Liver (tissue), 9 donors: ENCODE data around the gene DDX5. TPM values are rescaled to one million over a fixed set of nuclear protein-coding genes. Genes with fewer than 3 reads are reported as not detected.

Experiments
- DNase-seq: peaks from one replicate; pipeline ENCODE4 v3.0.0-alpha.2; 2017; ENCODE audit warnings: low spot score
- H3K27ac ChIP-seq, 2 donors: one replicate each; pipeline ENCODE4 v1.7.0; 2013; ENCODE audit warnings: inconsistent platforms in 2 of 2, low read length in 2 of 2, control low read depth in 1 of 2, low read depth in 1 of 2, mild to moderate bottlenecking in 1 of 2
- H3K27me3 ChIP-seq, 4 donors: one replicate each; pipeline versions ENCODE4 v1.6.1 to v1.7.0; 2013; ENCODE audit warnings: low read length in 3 of 4, inconsistent platforms in 1 of 4, mild to moderate bottlenecking in 1 of 4, moderate library complexity in 1 of 4; ENCODE audit not compliant: control insufficient read depth in 4 of 4, insufficient read depth in 4 of 4
- H3K36me3 ChIP-seq, 4 donors: one replicate each; pipeline versions ENCODE4 v1.6.1 to v1.7.0; 2013; ENCODE audit warnings: low read length in 3 of 4, mild to moderate bottlenecking in 3 of 4, low read depth in 1 of 4, moderate library complexity in 1 of 4; ENCODE audit not compliant: control insufficient read depth in 4 of 4, insufficient read depth in 3 of 4
- H3K4me1 ChIP-seq, 4 donors: one replicate each; pipeline versions ENCODE4 v1.6.1 to v1.7.0; 2013; ENCODE audit warnings: low read length in 3 of 4, mild to moderate bottlenecking in 3 of 4, moderate library complexity in 1 of 4; ENCODE audit not compliant: control insufficient read depth in 4 of 4, insufficient read depth in 4 of 4
- H3K4me3 ChIP-seq, 3 donors: one replicate each; pipeline versions ENCODE4 v1.6.1 to v1.7.0; 2013; ENCODE audit warnings: low read length in 3 of 3, control low read depth in 1 of 3, low read depth in 1 of 3, mild to moderate bottlenecking in 1 of 3
- H3K9ac ChIP-seq, 2 donors: one replicate each; pipeline ENCODE4 v1.7.0; 2013; ENCODE audit warnings: low read length in 2 of 2, mild to moderate bottlenecking in 2 of 2, moderate library complexity in 2 of 2, control low read depth in 1 of 2, low read depth in 1 of 2
- H3K9me3 ChIP-seq, 4 donors: one replicate each; pipeline versions ENCODE4 v1.6.1 to v1.7.0; 2013; ENCODE audit warnings: low read length in 3 of 4; ENCODE audit not compliant: control insufficient read depth in 4 of 4
- ATF3 ChIP-seq: IDR thresholded peaks from 2 replicates; pipeline ENCODE4 v1.6.1; 2016; ENCODE audit warnings: antibody characterized with exemption
- CTCF ChIP-seq: fragments of 150-350 bp; IDR thresholded peaks from 2 replicates; pipeline ENCODE4 v1.5.1; 2017; ENCODE audit warnings: improper control_type of control experiment, low read depth, low read length; ENCODE audit not compliant: missing input control
- EGR1 ChIP-seq, 2 donors: IDR thresholded peaks; 2 replicates each; pipeline ENCODE4 v1.6.1; 2016 to 2018; ENCODE audit warnings: antibody characterized with exemption in 2 of 2, low read depth in 2 of 2
- FOXA1 ChIP-seq: IDR thresholded peaks from 2 replicates; pipeline ENCODE4 v1.6.1; 2016; ENCODE audit warnings: antibody characterized with exemption
- FOXA2 ChIP-seq: IDR thresholded peaks from 2 replicates; pipeline ENCODE4 v1.6.1; 2016; ENCODE audit warnings: antibody characterized with exemption
- GABPA ChIP-seq, 2 donors: IDR thresholded peaks in 1 of 2; conservative IDR thresholded peaks in 1 of 2; 2 replicates each; pipeline ENCODE4 v1.6.1; 2016; ENCODE audit warnings: antibody characterized with exemption in 2 of 2, mild to moderate bottlenecking in 1 of 2, moderate library complexity in 1 of 2
- HNF4A ChIP-seq, 2 donors: conservative IDR thresholded peaks; 2 replicates each; pipeline ENCODE4 v1.6.1; 2016; ENCODE audit warnings: antibody characterized with exemption in 2 of 2, mild to moderate bottlenecking in 2 of 2
- HNF4G ChIP-seq: IDR thresholded peaks from 2 replicates; pipeline ENCODE4 v1.6.1; 2016; ENCODE audit warnings: antibody characterized with exemption
- JUND ChIP-seq, 2 donors: IDR thresholded peaks; 2 replicates each; pipeline ENCODE4 v1.6.1; 2016; ENCODE audit warnings: antibody characterized with exemption in 2 of 2
- MAX ChIP-seq: IDR thresholded peaks from 2 replicates; pipeline ENCODE4 v1.6.1; 2016; ENCODE audit warnings: antibody characterized with exemption
- NR2F2 ChIP-seq: IDR thresholded peaks from 2 replicates; pipeline ENCODE4 v1.6.1; 2016; ENCODE audit warnings: antibody characterized with exemption
- RAD21 ChIP-seq, 2 donors: IDR thresholded peaks; 2 replicates each; pipeline ENCODE4 v1.6.1; 2016; ENCODE audit warnings: antibody characterized with exemption in 2 of 2, mild to moderate bottlenecking in 2 of 2
- REST ChIP-seq: IDR thresholded peaks from 2 replicates; pipeline ENCODE4 v1.6.1; 2016; ENCODE audit warnings: antibody characterized with exemption, mild to moderate bottlenecking
- RXRA ChIP-seq, 2 donors: IDR thresholded peaks; 2 replicates each; pipeline ENCODE4 v1.6.1; 2017 to 2018; ENCODE audit warnings: antibody characterized with exemption in 2 of 2, mild to moderate bottlenecking in 1 of 2
- SP1 ChIP-seq: IDR thresholded peaks from 2 replicates; pipeline ENCODE4 v1.6.1; 2018; ENCODE audit warnings: antibody characterized with exemption, mild to moderate bottlenecking
- YY1 ChIP-seq: IDR thresholded peaks from 2 replicates; pipeline ENCODE4 v1.6.1; 2016; ENCODE audit warnings: antibody characterized with exemption, mild to moderate bottlenecking
- ZBTB33 ChIP-seq: IDR thresholded peaks from 2 replicates; pipeline ENCODE4 v1.6.1; 2016; ENCODE audit warnings: antibody characterized with exemption
- WGBS: extraction: QIAGEN DNeasy Blood & Tissue Kit; methylation state at CpG from one replicate; pipeline ENCODE4 v1.1.7; 2013; 5-methylcytosine and 5-hydroxymethylcytosine counted together
- polyA plus RNA-seq, 2 donors: library from polyadenylated mRNA; stranded (reverse) in 1 of 2; unstranded in 1 of 2; fragments of 200-250 nt in 1 of 2; fragments of >200 nt in 1 of 2; fragmentation: Nextera tagmentation in 1 of 2; extraction: Ambion mirVana in 1 of 2; gene quantifications; one replicate each; pipeline versions ENCODE4 v1.2.1 to v1.2.3, GENCODE V29; 2013 to 2015
- total RNA-seq, 2 donors: library from RNA; depleted of rRNA; stranded (reverse); fragments of >200 nt; gene quantifications; one replicate each; pipeline ENCODE4 v1.2.3, GENCODE V29; 2014
- donor health status: healthy.
- donor health status: healthy.
- donor health status: healthy.
- donor health status: healthy.
- donor health status: healthy.

Gene DDX5
- total and polyA plus RNA-seq, 4 donors, result 165 to 357 (median 289) TPM

DNA sequence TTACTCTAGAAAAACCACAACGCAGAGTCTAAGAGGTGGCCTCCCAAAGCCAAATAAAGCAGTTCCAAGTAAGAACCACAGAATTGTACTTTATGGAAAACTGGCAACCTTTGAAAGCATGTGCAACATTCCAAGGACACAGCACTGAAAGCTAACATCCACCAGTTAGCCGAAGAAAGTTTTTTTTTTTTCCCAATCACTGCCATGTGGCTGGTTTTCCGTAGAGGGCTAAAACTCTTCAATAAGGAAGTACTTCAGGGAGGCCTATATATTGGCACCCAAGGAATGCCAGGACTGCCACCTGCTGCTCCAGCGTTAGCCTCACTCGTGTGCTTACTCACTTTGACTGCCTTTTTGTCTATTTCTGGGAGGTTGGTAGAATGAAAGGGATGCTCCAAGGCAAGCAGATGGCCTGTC, 25.9 kb upstream of the DDX5 start:
- no peak overlapping the region for H3K9ac ChIP-seq
- no peak for DNase-seq
- no peaks in the 10 kb centered on the region for H3K27me3 ChIP-seq
- TF ChIP-seq RXRA (IDR thresholded peaks at IDR 0.05) (no peak), REST (no peak), CTCF (no peak), ZBTB33 (no peak), FOXA2 (no peak), RAD21 (IDR thresholded peaks at IDR 0.05) (no peak), MAX (no peak), HNF4G (no peak), GABPA (IDR thresholded peaks at IDR 0.05 in 1 of 2, conservative IDR thresholded peaks at IDR 0.05 in 1 of 2) (no peak), EGR1 (IDR thresholded peaks at IDR 0.05; ENCODE audit: low read depth in 2 of 2) (no peak)
- H3K36me3 ChIP-seq, result peaks cover 23 to 95% (median 86%) of the 10 kb centered on the region in 4 donors
- WGBS, result 90% methylated on average over 5 of the region's 5 CpGs
- no peak overlapping the region for H3K27ac ChIP-seq
- no peaks in the 10 kb centered on the region for H3K4me1 ChIP-seq
- H3K4me3 ChIP-seq, result no peak overlapping the region
- no peaks in the 10 kb centered on the region for H3K9me3 ChIP-seq

DNA sequence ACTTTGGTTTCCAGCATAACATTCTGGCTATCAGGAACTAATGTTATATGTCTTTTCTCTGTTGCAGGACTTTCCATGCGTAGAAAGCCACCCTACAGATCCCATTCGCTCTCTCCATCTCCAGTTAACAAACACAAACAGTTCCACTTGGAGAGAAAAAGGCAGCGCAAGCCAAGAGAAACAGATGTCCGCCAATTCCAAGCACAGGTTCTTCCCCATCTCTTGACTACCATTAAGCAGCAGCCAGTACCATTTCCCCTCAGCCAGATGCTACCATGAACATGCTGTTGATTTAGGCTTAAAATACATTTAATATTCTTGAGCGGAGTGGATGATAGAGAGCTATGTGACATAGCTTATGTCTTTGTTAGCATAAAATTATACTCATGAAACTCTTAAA, 23.1 kb upstream of the DDX5 start:
- no peak overlapping the region for H3K4me3 ChIP-seq
- DNase-seq, result no peak
- H3K4me1 ChIP-seq, result no peaks in the 10 kb centered on the region
- H3K9me3 ChIP-seq, result no peaks in the 10 kb centered on the region
- H3K27ac ChIP-seq, result no peak overlapping the region
- no peaks in the 10 kb centered on the region for H3K27me3 ChIP-seq
- whole genome bisulfite sequencing, result 98% methylated on average over 5 of the region's 5 CpGs
- no peak overlapping the region for H3K9ac ChIP-seq
- peaks cover 19 to 89% (median 81%) of the 10 kb centered on the region in 4 donors for H3K36me3 ChIP-seq
- no peak for TF ChIP-seq HNF4A (conservative IDR thresholded peaks at IDR 0.05)
- no peak for TF ChIP-seq SP1
- no peak for TF ChIP-seq ATF3
- TF ChIP-seq JUND (IDR thresholded peaks at IDR 0.05), result no peak
- TF ChIP-seq GABPA (IDR thresholded peaks at IDR 0.05 in 1 of 2, conservative IDR thresholded peaks at IDR 0.05 in 1 of 2), result no peak
- TF ChIP-seq MAX, result no peak
- no peak for TF ChIP-seq REST
- no peak for TF ChIP-seq NR2F2
- no peak for TF ChIP-seq YY1
- TF ChIP-seq FOXA1, result no peak
- TF ChIP-seq CTCF, result no peak
- TF ChIP-seq FOXA2, result no peak
- no peak for TF ChIP-seq HNF4G
